PC-3 (cell line): Measurements from ENCODE around the gene CSNK1G2. TPM values are rescaled to one million over a fixed set of nuclear protein-coding genes. Genes with fewer than 3 reads are reported as not detected.

Experiments used
- ATAC-seq: fragments of 200-7000 bp; cut with Tn5 transposase; 2 replicates; pipeline ENCODE4 v1.9.1; 2020; ENCODE audit warnings: mild to moderate bottlenecking, moderate library complexity
- BruUV-seq: library from RNA; stranded (reverse); fragments of 400-500 nt; replicated peaks from 2 replicates; lab custom pipeline; 2021; lab: Mats Ljungman, UMichigan
- CTCF ChIA-PET: fragments of 300-600 bp; sonication (Branson Sonifier 250); formaldehyde crosslinking; loops from one replicate; lab custom pipeline; 2022; ENCODE audit warnings: antibody characterized with exemption; lab: Charles Lee
- POLR2A ChIA-PET: fragments of 300-600 bp; sonication (Branson Sonifier 250); formaldehyde crosslinking; loops from one replicate; lab custom pipeline; 2022; ENCODE audit warnings: antibody characterized with exemption; ENCODE audit not compliant: unreplicated experiment; lab: Charles Lee
- DNase-seq: peaks from one replicate; pipeline ENCODE4 v3.0.0-alpha.2; 2015
- H2AFZ ChIP-seq: fragments of 300-600 bp; sonication (generic); 2 replicates; pipeline ENCODE4 v1.6.0; 2016; ENCODE audit warnings: antibody characterized with exemption, low read length
- H3F3A ChIP-seq: fragments of 300-600 bp; sonication (generic); one replicate; pipeline ENCODE4 v1.6.0; 2017; ENCODE audit warnings: antibody characterized with exemption, low read length, control low read depth, mild to moderate bottlenecking; ENCODE audit not compliant: unreplicated experiment
- H3K27ac ChIP-seq: fragments of 300-600 bp; sonication (generic); 2 replicates; pipeline ENCODE4 v1.5.1; 2016; ENCODE audit warnings: mild to moderate bottlenecking, low read length
- H3K27me3 ChIP-seq: fragments of 300-600 bp; sonication (generic); 2 replicates; pipeline ENCODE4 v1.6.1; 2016; ENCODE audit warnings: low read length, mixed read lengths
- H3K36me3 ChIP-seq: fragments of 300-600 bp; sonication (generic); 2 replicates; pipeline ENCODE4 v1.6.1; 2016; ENCODE audit warnings: low read depth, mixed run types, low read length, mixed read lengths
- H3K4me1 ChIP-seq: fragments of 300-600 bp; sonication (generic); 2 replicates; pipeline ENCODE4 v1.5.1; 2016; ENCODE audit warnings: low read length; ENCODE audit not compliant: insufficient read depth
- H3K4me2 ChIP-seq: fragments of 300-600 bp; sonication (generic); 2 replicates; pipeline ENCODE4 v1.6.0; 2016; ENCODE audit warnings: low read length
- H3K4me3 ChIP-seq: fragments of 300-600 bp; sonication (generic); 2 replicates; pipeline ENCODE4 v1.5.1; 2016; ENCODE audit warnings: mild to moderate bottlenecking, low read length, mixed read lengths
- H3K79me2 ChIP-seq: fragments of 300-600 bp; sonication (generic); 2 replicates; pipeline ENCODE4 v1.6.1; 2017; ENCODE audit warnings: low read length, mixed read lengths
- H3K9ac ChIP-seq: fragments of 300-600 bp; sonication (generic); 2 replicates; pipeline ENCODE4 v1.6.0; 2016; ENCODE audit warnings: mild to moderate bottlenecking, low read length
- H3K9me2 ChIP-seq: fragments of 300-600 bp; sonication (generic); replicated peaks from 2 replicates; pipeline ENCODE4 v1.6.1; 2016; ENCODE audit warnings: mixed run types, low read length, mixed read lengths
- H3K9me3 ChIP-seq: fragments of 300-600 bp; sonication (generic); 2 replicates; pipeline ENCODE4 v1.6.1; 2016; ENCODE audit warnings: low read length, mixed read lengths
- H4K20me1 ChIP-seq: fragments of 300-600 bp; sonication (generic); 2 replicates; pipeline ENCODE4 v1.6.1; 2016; ENCODE audit warnings: low read length, mixed read lengths
- EZH2 ChIP-seq: fragments of 300-600 bp; sonication (generic); IDR thresholded peaks from one replicate; pipeline ENCODE4 v1.6.1; 2017; ENCODE audit warnings: antibody characterized with exemption, mild to moderate bottlenecking, low read length; ENCODE audit not compliant: unreplicated experiment
- EZH2phosphoT487 ChIP-seq: fragments of 300-600 bp; sonication (generic); IDR thresholded peaks from 2 replicates; pipeline ENCODE4 v1.6.1; 2018; ENCODE audit warnings: mild to moderate bottlenecking, antibody characterized with exemption, low read length, borderline replicate concordance
- intact Hi-C: fragments of 100-400 bp; cut with micrococcal nuclease; formaldehyde crosslinking; loops from 2 replicates; pipeline ENCODE4 v1.9.0; 2023
- total RNA-seq: library from RNA; depleted of rRNA; stranded (reverse); fragments of >200 nt; gene quantifications from 2 replicates; pipeline ENCODE4 v1.2.3, GENCODE V29; 2014
- TF ChIP-seq, protein P1 (sequence below): fragments of 300-600 bp; sonication (generic); conservative IDR thresholded peaks from 2 replicates; pipeline ENCODE4 v1.5.1; 2017; ENCODE audit warnings: antibody characterized with exemption, low read depth, mild to moderate bottlenecking, low read length

The CSNK1G2 gene
- total RNA-seq, 1 experiment from 2014 or later: 83.6 TPM

DNA sequence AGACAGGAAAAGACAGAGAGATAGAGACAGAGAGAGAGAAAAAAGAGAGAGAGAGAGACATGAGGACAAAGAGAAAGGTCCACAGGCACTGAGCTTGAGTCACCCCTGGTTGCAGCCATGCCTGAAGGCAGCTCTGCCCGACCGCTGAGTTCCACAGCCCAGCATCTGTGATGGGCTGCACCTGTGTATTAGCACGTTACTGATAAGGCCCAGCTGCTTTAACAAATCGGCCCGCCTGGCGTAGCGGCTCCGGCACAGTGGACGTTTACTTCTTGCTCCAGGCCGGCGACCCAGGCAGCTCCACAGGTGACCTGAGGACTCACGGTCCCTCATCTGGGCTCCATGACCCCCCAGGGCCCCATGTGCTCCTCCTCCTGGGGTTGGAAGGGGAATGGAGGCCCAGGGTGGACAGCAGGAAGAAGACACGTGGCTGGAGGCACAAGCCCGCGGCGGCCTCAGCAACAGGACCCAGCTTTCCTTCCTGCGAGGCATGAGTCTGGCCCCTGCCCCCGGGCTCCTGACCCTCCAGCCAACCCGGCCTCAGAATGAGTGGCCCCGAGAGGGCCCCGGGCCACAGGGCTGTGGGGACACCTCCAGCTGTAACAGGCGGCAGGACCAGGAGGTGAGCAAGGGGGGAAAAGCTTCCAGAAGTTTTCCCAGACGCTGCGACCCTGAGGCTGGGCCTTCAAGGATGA is 3.9 kb upstream of the CSNK1G2 start:
- intact Hi-C loops: no loop called here
- H3K9ac ChIP-seq: no peak overlapping the region
- TF ChIP-seq, protein P1, sequence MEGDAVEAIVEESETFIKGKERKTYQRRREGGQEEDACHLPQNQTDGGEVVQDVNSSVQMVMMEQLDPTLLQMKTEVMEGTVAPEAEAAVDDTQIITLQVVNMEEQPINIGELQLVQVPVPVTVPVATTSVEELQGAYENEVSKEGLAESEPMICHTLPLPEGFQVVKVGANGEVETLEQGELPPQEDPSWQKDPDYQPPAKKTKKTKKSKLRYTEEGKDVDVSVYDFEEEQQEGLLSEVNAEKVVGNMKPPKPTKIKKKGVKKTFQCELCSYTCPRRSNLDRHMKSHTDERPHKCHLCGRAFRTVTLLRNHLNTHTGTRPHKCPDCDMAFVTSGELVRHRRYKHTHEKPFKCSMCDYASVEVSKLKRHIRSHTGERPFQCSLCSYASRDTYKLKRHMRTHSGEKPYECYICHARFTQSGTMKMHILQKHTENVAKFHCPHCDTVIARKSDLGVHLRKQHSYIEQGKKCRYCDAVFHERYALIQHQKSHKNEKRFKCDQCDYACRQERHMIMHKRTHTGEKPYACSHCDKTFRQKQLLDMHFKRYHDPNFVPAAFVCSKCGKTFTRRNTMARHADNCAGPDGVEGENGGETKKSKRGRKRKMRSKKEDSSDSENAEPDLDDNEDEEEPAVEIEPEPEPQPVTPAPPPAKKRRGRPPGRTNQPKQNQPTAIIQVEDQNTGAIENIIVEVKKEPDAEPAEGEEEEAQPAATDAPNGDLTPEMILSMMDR: no peak
- no peak for TF ChIP-seq EZH2phosphoT487
- TF ChIP-seq EZH2: no peak
- no peak overlapping the region for H3K27ac ChIP-seq
- no peak overlapping the region for H2AFZ ChIP-seq
- POLR2A ChIA-PET: no interaction called here
- H3F3A ChIP-seq: no peaks in the 10 kb centered on the region
- H3K27me3 ChIP-seq: no peaks in the 10 kb centered on the region
- no peaks in the 10 kb centered on the region for H3K9me2 ChIP-seq
- no peak overlapping the region for H3K4me2 ChIP-seq
- CTCF ChIA-PET: no interaction called here
- peaks cover 7% of the 10 kb centered on the region for H3K79me2 ChIP-seq
- DNase-seq (no peak), ATAC-seq (no peak)
- H3K9me3 ChIP-seq: no peaks in the 10 kb centered on the region
- BruUV-seq: no TSS peak
- no peaks in the 10 kb centered on the region for H3K36me3 ChIP-seq
- no peaks in the 10 kb centered on the region for H4K20me1 ChIP-seq
- no peak overlapping the region for H3K4me3 ChIP-seq
- peaks cover 8% of the 10 kb centered on the region; the same call in 1 of the 2 replicates for H3K4me1 ChIP-seq

- no peak for DNase-seq
- H3K79me2 ChIP-seq: peaks cover 18% of the 10 kb centered on the region
- no peaks in the 10 kb centered on the region for H3K36me3 ChIP-seq
- H3K27me3 ChIP-seq: no peaks in the 10 kb centered on the region
- no peak overlapping the region for H3K4me3 ChIP-seq
- H3F3A ChIP-seq: no peaks in the 10 kb centered on the region
- 0 out of 2 replicates have a peak, but pooled peaks cover 4% of the 10 kb centered on the region for H4K20me1 ChIP-seq
- H3K4me1 ChIP-seq: peaks cover 10% of the 10 kb centered on the region; the same call in 1 of the 2 replicates
- no peak overlapping the region for H3K4me2 ChIP-seq
- H3K9ac ChIP-seq: no peak overlapping the region
- H2AFZ ChIP-seq: no peak overlapping the region
- no TSS peak for BruUV-seq
- ChIA-PET CTCF (no interaction called here), POLR2A (no interaction called here)
- no peak for ATAC-seq
- no peaks in the 10 kb centered on the region for H3K9me3 ChIP-seq
- no peak overlapping the region for H3K27ac ChIP-seq
- intact Hi-C loops: no loop called here
- H3K9me2 ChIP-seq: no peaks in the 10 kb centered on the region
- TF ChIP-seq, protein P1: no peak
- TF ChIP-seq EZH2: no peak
- no peak for TF ChIP-seq EZH2phosphoT487
Observed at GRCh38 chr19:1938071-1938470, 2.9 kb upstream of the CSNK1G2 start.
